HG02642 (cell line): Measurements from ENCODE around the gene CLN6.
"Not testable (repeated sequence)": the region's sequence is repeated elsewhere in the genome, so short reads cannot be mapped to it uniquely, and the experiment has no call there.

Experiments used
- ATAC-seq: cut with Tn5 transposase; IDR thresholded peaks from one replicate; pipeline ENCODE4 v1.9.1; 2021; ENCODE audit warnings: mild to moderate bottlenecking; ENCODE audit not compliant: unreplicated experiment, poor library complexity

The CLN6 gene

GRCh38 chr15:68258692-68259091 is 29.2 kb upstream of the CLN6 start:
- ATAC-seq: no peak

DNA sequence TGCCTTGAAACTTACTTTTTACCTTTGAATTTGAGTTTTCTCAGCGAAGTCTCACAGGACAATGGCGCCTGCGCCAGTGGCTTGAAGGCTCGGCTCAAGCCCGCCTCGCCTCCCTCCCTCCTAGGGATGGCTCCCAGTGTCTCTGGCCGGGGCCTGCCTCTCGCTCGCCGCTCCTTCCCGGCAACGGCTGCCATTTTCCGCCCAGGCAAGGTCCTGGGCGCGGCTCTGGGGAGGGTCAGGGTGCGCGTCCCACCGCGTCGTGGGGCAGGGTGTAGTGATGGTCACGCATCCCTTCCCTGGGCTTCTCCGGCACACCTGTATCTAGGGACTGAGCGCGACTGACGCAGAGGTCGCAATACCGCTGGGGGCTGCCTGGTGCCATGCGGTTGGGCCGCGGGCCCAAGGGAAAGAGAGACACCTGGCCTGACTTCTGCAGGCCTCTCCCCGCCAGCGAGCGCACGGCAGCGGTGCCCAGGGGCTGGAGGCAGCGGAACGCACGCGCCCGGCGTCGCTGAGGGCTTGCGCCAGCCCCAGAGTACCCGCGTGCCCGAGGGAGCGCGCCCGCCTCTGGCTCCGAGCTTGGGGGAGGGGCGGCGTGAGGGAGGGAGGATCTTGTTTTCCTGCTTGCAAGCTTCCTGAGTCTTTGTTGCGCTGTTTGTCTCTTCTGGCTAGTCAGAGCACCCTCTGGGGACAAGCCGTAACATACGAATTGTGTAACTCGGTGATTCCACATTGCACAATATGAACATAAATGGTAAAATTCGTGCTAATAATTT is 27.3 kb upstream of the CLN6 start:
- peak; percentile 59 for ATAC-seq

DNA sequence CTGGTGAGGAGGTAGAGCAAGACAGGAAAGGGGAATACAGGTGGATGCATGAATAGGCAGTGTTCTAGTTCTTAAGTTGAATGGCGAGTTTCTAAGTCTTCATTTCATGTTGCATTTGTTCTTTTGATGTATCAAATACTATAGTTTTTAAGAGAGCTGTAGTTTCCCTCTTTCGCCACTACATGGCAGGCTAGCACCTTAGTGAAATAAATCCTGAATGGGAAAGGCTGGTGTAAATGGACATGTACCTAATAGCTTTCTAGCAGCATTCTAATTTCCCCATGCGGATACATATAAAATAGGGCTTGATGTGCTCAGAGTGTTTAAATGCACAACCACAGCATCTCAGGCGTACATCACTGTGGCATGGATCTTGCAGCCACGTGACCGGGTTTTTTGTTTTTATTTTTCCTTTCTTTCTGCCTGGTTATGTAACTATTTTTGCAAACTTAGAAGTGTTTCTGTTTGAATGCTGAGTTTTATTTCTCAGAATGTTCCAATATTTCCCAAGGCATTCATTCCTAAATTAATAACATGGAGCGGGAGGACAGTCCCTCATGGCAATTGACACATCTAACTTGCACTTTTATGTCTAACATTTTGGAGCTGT is 23.5 kb upstream of the CLN6 start:
- no peak for ATAC-seq

DNA sequence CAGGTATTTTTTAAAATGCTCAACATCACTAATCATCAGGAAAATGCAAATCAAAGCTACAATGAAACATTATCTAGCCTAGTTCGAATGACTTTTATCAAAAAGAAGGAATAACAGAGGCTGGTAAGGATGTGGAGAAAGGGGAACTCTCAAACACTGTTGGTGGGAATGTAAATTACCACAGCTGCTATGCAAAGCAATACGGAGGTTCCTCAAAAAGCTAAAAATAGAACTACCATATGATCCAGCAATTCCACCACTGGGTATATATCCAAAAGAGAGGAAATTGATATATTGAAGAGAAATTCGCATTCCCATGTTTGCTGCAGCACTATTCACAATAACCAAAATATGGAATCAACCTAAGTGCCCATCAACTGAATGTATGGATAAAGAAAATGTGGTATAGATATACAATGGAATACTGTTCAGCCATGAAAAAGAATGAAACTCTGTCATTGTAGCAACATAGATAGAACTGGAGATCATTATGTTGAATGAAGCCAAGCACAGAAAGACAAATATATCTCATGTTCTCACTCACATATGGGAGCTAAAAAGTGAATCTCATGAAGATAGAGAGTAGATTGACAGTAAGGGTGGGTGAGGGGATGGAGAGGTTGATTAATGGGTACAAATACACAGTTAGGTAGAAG is 19.7 kb upstream of the CLN6 start:
- no peak for ATAC-seq

DNA sequence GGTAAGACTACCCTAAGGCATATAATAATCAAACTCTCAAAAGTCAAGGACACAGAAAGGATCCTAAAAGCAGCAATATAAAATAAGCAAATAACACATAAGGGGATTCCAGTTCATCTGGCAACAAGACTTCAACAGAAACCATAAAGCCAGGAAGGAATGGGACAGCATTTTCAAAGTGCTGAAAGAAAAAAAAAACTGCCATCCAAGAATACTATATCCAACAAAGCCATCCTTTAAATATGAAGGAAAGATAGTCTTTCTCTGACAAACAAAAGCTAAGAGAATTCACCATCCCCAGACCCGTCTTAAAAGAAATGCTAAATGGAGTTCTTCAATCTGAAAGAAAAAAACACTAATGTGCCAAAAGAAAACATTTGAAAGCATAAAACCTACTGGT is 14.7 kb upstream of the CLN6 start:
- ATAC-seq: no peak

- no peak for ATAC-seq
These were observed 11.8 kb upstream of the CLN6 start for GRCh38 chr15:68241088-68241935.

GRCh38 chr15:68239025-68239424 is 9.5 kb upstream of the CLN6 start:
- no peak for ATAC-seq

GRCh38 chr15:68235022-68235421 is 5.5 kb upstream of the CLN6 start:
- no peak for ATAC-seq

- not testable (repeated sequence) for ATAC-seq
These were observed 5.0 kb upstream of the CLN6 start for GRCh38 chr15:68234520-68234919.

GRCh38 chr15:68234060-68234459 is 4.5 kb upstream of the CLN6 start:
- ATAC-seq: no peak

- no peak for ATAC-seq
These were observed 3.4 kb upstream of the CLN6 start for GRCh38 chr15:68232937-68233336.

GRCh38 chr15:68232449-68232848 is 2.9 kb upstream of the CLN6 start:
- no peak for ATAC-seq

GRCh38 chr15:68231102-68231818 is 1.7 kb upstream of the CLN6 start:
- ATAC-seq: no peak

- ATAC-seq: no peak
These were observed 901 bp upstream of the CLN6 start for GRCh38 chr15:68230157-68231100.

DNA sequence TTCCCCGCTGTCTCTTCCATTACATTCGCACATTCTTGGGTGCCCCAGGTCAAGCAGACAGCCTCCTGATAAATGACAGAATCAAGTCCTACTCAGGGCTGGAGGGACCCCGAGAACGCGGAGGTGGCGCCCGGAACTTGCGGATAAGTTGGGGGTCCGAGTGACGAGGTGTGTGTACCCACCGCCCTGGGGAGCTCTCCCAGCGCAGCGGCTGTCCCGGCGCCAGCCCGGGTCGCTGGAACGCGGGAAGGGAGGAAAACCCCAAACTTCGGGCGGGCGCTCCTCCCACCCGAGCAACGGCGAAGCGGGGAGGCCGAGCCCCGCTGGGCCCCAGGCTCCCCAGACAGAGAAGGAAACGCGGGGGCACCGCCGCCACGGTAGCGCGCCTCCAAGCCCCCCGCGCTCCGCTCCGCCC is 550 bp downstream of the CLN6 start:
- ATAC-seq: no peak

DNA sequence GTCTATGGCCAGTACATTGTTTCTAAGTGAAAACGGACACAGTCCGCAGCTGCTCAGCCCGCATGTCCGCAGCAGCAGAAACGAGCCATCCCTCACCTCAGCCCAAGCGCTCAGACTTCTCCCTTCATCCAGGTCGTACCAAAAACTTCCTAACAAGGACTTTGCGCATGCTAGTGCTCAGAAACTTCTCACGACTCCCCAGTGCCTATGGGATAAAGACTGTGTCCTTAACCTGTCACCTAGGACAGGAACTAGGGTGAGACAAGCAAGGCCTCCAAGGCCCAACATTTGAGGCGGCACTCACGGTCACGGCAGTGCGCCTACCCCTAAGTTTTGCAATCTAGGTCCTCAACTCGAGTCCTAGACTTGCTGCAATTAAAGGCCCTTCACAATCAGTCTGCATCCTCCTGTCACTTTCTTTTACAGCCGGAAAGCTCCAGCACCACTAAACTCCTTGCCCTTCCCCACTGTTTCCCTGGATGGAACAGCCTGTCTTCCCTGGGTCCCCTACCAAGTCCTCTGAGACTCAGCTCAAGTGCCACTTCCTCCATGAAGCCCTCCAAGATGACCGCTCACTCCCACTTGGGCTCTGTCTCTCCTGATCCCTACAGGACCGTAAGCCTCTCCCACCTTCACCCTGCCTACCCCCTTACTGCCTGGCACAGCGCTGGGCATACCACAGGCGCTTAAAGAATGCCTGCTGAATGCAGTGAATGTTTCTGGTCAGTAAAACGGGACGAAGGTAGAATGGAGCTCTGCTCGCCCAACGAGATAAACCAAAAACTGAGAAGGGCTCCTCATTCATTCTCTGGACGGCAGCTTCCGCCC is 1.2 kb downstream of the CLN6 start:
- ATAC-seq: no peak

DNA sequence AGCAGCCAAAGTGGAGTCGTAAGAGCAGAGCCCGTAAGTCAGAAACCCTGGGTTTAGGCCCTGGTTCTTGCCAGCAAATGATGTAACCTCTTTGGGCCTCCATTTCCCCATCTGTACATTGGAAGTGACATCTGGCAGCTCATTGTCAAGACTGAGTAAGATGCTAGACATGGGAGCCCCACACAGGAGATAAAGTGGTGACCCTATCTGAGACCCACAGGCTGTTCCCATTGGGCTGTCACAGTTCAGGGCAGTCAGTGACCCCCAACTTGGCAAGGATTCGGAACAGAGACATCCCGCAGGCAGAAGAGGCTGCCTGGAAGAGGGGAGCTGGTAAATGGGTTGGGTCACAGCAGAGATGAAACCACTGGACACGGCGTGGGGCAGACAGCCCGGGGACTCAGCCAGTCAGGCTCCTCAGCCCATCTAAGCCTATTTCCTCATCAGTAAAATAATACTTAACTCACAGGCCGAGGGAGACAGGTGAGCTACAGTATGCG is 1.8 kb downstream of the CLN6 start:
- ATAC-seq: no peak

GRCh38 chr15:68225442-68225841 is 4.1 kb downstream of the CLN6 start:
- not testable (repeated sequence) for ATAC-seq
